B cell (primary cell): ENCODE data around the gene ST3GAL3. TPM values are rescaled to one million over a fixed set of nuclear protein-coding genes. Genes with fewer than 3 reads are reported as not detected.

ENCODE experiments used
- ATAC-seq: fragments of 200-7000 bp; cut with Tn5 transposase; one replicate; pipeline ENCODE4 v1.10.0; 2021; ENCODE audit warnings: low read depth, mild to moderate bottlenecking, moderate number of reproducible peaks, moderate library complexity
- CTCF ChIA-PET: fragments of 350-600 bp; sonication (Branson Sonifier 250); formaldehyde crosslinking; loops from one replicate; lab custom pipeline; 2021; ENCODE audit warnings: antibody characterized with exemption, inconsistent platforms; lab: Charles Lee
- POLR2A ChIA-PET: fragments of 350-600 bp; sonication (Branson Sonifier 250); formaldehyde crosslinking; loops from one replicate; lab custom pipeline; 2021; ENCODE audit warnings: antibody characterized with exemption; lab: Charles Lee
- DNase-seq: peaks from one replicate; pipeline ENCODE4 v3.0.0; 2013
- H2AFZ ChIP-seq: 2 replicates; pipeline ENCODE4 v1.6.1; 2012; ENCODE audit warnings: mild to moderate bottlenecking, low read depth, low read length; ENCODE audit not compliant: insufficient read depth, poor library complexity, severe bottlenecking
- H3K27ac ChIP-seq, 2 donors: 1 replicate in 1 of 2; 2 replicates in 1 of 2; pipeline ENCODE4 v1.5.1; 2012 to 2013; ENCODE audit warnings: low read length in 2 of 2, mild to moderate bottlenecking in 2 of 2, moderate library complexity in 1 of 2
- H3K27me3 ChIP-seq, 4 experiments: fragments of 200-600 bp in 1 of 4; sonication (generic) in 1 of 4; replicated peaks in 1 of 4; 1 replicate in 2 of 4; 2 replicates in 2 of 4; pipeline versions ENCODE4 v1.6.1 to v1.7.0; 2013 to 2016; ENCODE audit warnings: low read length in 3 of 4, mild to moderate bottlenecking in 2 of 4, mixed read lengths in 1 of 4, moderate library complexity in 1 of 4; ENCODE audit not compliant: insufficient read depth in 4 of 4, control insufficient read depth in 3 of 4; ENCODE audit errors: control extremely low read depth in 1 of 4
- H3K36me3 ChIP-seq, 2 experiments: replicated peaks in 1 of 2; 1 replicate in 1 of 2; 2 replicates in 1 of 2; pipeline versions ENCODE4 v1.6.1 to v1.7.1; 2013; ENCODE audit warnings: low read length in 1 of 2; ENCODE audit not compliant: insufficient read depth in 2 of 2, control insufficient read depth in 1 of 2; ENCODE audit errors: control extremely low read depth in 1 of 2, extremely low read depth in 1 of 2
- H3K4me1 ChIP-seq, 2 donors: fragments of 200-600 bp in 1 of 2; sonication (generic) in 1 of 2; 1 replicate in 1 of 2; 2 replicates in 1 of 2; pipeline versions ENCODE4 v1.5.1 to v1.6.1; 2013 to 2017; ENCODE audit warnings: low read length in 2 of 2; ENCODE audit not compliant: control insufficient read depth in 2 of 2, insufficient read depth in 2 of 2
- H3K4me2 ChIP-seq: replicated peaks from 2 replicates; pipeline ENCODE3; 2012; ENCODE audit warnings: mild to moderate bottlenecking, low read depth, low read length; ENCODE audit not compliant: poor library complexity, severe bottlenecking
- H3K4me3 ChIP-seq, 5 experiments: fragments of 200-600 bp in 1 of 5; sonication (generic) in 1 of 5; 1 replicate in 3 of 5; 2 replicates in 2 of 5; pipeline versions ENCODE4 v1.5.1 to v1.7.0; 2011 to 2016; ENCODE audit warnings: low read length in 4 of 5, mild to moderate bottlenecking in 4 of 5, low read depth in 2 of 5, control low read depth in 1 of 5, moderate library complexity in 1 of 5; ENCODE audit not compliant: insufficient read depth in 1 of 5; ENCODE audit errors: control extremely low read depth in 1 of 5, extremely low read depth in 1 of 5
- H3K79me2 ChIP-seq: fragments of 200-600 bp; sonication (generic); one replicate; pipeline ENCODE4 v1.6.0; 2016; ENCODE audit warnings: low read length; ENCODE audit not compliant: control insufficient read depth, insufficient read depth
- H3K9ac ChIP-seq: fragments of 200-600 bp; sonication (generic); 2 replicates; pipeline ENCODE4 v1.6.1; 2017; ENCODE audit warnings: mild to moderate bottlenecking, low read length, moderate library complexity
- H3K9me3 ChIP-seq, 3 donors: one replicate each; pipeline versions ENCODE4 v1.6.1 to v1.7.1; 2013; ENCODE audit warnings: low read length in 2 of 3; ENCODE audit not compliant: control insufficient read depth in 2 of 3, insufficient read depth in 1 of 3; ENCODE audit errors: control extremely low read depth in 1 of 3
- H4K20me1 ChIP-seq: 2 replicates; pipeline ENCODE4 v1.6.0; 2012; ENCODE audit warnings: mild to moderate bottlenecking, low read length; ENCODE audit not compliant: insufficient read depth, control insufficient read depth, poor library complexity, severe bottlenecking
- H3K27ac Mint-ChIP-seq: one replicate; pipeline ENCODE4 v1.8.0; 2021; ENCODE audit warnings: mixed read lengths
- H3K27me3 Mint-ChIP-seq: one replicate; pipeline ENCODE4 v1.8.0; 2021; ENCODE audit warnings: mixed read lengths
- H3K4me1 Mint-ChIP-seq: one replicate; pipeline ENCODE4 v1.8.0; 2021; ENCODE audit warnings: mixed read lengths
- H3K4me3 Mint-ChIP-seq: one replicate; pipeline ENCODE4 v1.8.0; 2021; ENCODE audit warnings: mixed read lengths
- H3K9me3 Mint-ChIP-seq: one replicate; pipeline ENCODE4 v1.8.0; 2022; ENCODE audit warnings: mixed read lengths; ENCODE audit not compliant: insufficient read depth
- EZH2 ChIP-seq: IDR thresholded peaks from 2 replicates; pipeline ENCODE4 v1.6.1; 2012; ENCODE audit warnings: borderline replicate concordance, low read depth, mild to moderate bottlenecking, moderate library complexity, low read length; ENCODE audit not compliant: insufficient read depth, poor library complexity, severe bottlenecking
- whole genome bisulfite sequencing: methylation state at CpG from one replicate; pipeline ENCODE4 v1.1.5; 2013; ENCODE audit warnings: missing lambda C conversion rate; ENCODE audit not compliant: insufficient coverage; 5-methylcytosine and 5-hydroxymethylcytosine counted together
- intact Hi-C: fragments of 100-400 bp; cut with micrococcal nuclease; formaldehyde crosslinking; loops from one replicate; pipeline ENCODE4 v1.10.0; 2022
- polyA plus RNA-seq: library from polyadenylated mRNA; depleted of rRNA; stranded (reverse); fragments of >200 nt; gene quantifications from 2 replicates; pipeline ENCODE4 v1.2.3, GENCODE V29; 2012
- total RNA-seq, 2 donors: library from RNA; stranded (reverse); fragments of 120-200 nt in 1 of 2; gene quantifications; 1 replicate in 1 of 2; 2 replicates in 1 of 2; pipeline versions ENCODE4 v1.2.3 to v1.2.4, GENCODE V29; 2013 to 2022
- TF ChIP-seq, protein P1 (sequence below): fragments of 200-600 bp; IDR thresholded peaks from one replicate; pipeline ENCODE4 v1.8.0; 2022; ENCODE audit warnings: antibody characterized with exemption, mild to moderate bottlenecking

ST3GAL3 gene
- total and polyA plus RNA-seq, 2 donors (not counting 1 experiment from before 2014, with no cell fraction given), result 16.8 to 31.4 TPM

GRCh38 chr1:43975249-43975961 lies 268.1 kb downstream of the ST3GAL3 start:
- no peaks in the 10 kb centered on the region for H3K9me3 ChIP-seq
- DNase-seq (peak; percentile 76), ATAC-seq (peak; percentile 13)
- intact Hi-C loops, result loop anchor here (1.0 to 10.0 kb wide), 3 partner anchors 55 to 1521 kb away; partner anchors contain the start of genes PPCS, ST3GAL3 and ZMYND12
- H3K79me2 ChIP-seq, result peaks cover 35% of the 10 kb centered on the region
- CTCF ChIA-PET, result interaction anchor here (0.8 to 2.3 kb wide), 6 partner anchors 15 to 61 kb away, joined by 3 to 10 read pairs (median 5); partner anchors contain the start of gene IPO13
- H3K4me1 ChIP-seq, result peaks cover 38 to 64% of the 10 kb centered on the region in 2 donors
- peak overlapping the region; percentile 79 to 97 (median 89) for H3K4me3 ChIP-seq
- WGBS, result 0% methylated on average over 23 of the region's 34 CpGs
- no peaks in the 10 kb centered on the region for H3K27me3 Mint-ChIP-seq
- H3K27ac ChIP-seq, result peak overlapping the region; percentile 89 to 96
- peak overlapping the region; percentile 91 for H3K9ac ChIP-seq
- H3K27ac Mint-ChIP-seq, result peak overlapping the region; percentile 97
- peaks cover 0 to 33% of the 10 kb centered on the region in 2 experiments for H3K36me3 ChIP-seq
- no peaks in the 10 kb centered on the region for H3K9me3 Mint-ChIP-seq
- peak overlapping the region; percentile 95 for H3K4me2 ChIP-seq
- POLR2A ChIA-PET, result interaction anchor here (0.6 to 1.8 kb wide), 4 partner anchors 15 to 1872 kb away, joined by 3 to 5 read pairs (median 4); partner anchors contain the start of genes ARMH1 and TMEM53
- H4K20me1 ChIP-seq, result peaks cover 44% of the 10 kb centered on the region
- TF ChIP-seq, protein P1, sequence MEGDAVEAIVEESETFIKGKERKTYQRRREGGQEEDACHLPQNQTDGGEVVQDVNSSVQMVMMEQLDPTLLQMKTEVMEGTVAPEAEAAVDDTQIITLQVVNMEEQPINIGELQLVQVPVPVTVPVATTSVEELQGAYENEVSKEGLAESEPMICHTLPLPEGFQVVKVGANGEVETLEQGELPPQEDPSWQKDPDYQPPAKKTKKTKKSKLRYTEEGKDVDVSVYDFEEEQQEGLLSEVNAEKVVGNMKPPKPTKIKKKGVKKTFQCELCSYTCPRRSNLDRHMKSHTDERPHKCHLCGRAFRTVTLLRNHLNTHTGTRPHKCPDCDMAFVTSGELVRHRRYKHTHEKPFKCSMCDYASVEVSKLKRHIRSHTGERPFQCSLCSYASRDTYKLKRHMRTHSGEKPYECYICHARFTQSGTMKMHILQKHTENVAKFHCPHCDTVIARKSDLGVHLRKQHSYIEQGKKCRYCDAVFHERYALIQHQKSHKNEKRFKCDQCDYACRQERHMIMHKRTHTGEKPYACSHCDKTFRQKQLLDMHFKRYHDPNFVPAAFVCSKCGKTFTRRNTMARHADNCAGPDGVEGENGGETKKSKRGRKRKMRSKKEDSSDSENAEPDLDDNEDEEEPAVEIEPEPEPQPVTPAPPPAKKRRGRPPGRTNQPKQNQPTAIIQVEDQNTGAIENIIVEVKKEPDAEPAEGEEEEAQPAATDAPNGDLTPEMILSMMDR, result no peak
- TF ChIP-seq EZH2, result no peak
- H3K27me3 ChIP-seq, result no peaks in the 10 kb centered on the region
- H2AFZ ChIP-seq, result peak overlapping the region; percentile 91
- H3K4me1 Mint-ChIP-seq, result peaks cover 68% of the 10 kb centered on the region
- H3K4me3 Mint-ChIP-seq, result peak overlapping the region; percentile 97
